Tibial nerve (tissue), 4 donors: ENCODE measurements around the gene REPS2.

Source experiments
- EP300 ChIP-seq, 2 donors: sonication (generic); formaldehyde crosslinking; IDR thresholded peaks; one replicate each; pipeline ENCODE4 v1.6.1; 2017; ENCODE audit warnings: antibody characterized with exemption in 2 of 2, mild to moderate bottlenecking in 1 of 2
- TF ChIP-seq, protein P1 (sequence below), 5 experiments: fragments of 200-600 bp in 3 of 5; fragments of 450-650 bp in 2 of 5; sonication (generic) in 3 of 5; IDR thresholded peaks; one replicate each; pipeline ENCODE4 v1.5.1; 2016 to 2019; ENCODE audit warnings: antibody characterized with exemption in 5 of 5, mild to moderate bottlenecking in 3 of 5, moderate library complexity in 2 of 5

DNA sequence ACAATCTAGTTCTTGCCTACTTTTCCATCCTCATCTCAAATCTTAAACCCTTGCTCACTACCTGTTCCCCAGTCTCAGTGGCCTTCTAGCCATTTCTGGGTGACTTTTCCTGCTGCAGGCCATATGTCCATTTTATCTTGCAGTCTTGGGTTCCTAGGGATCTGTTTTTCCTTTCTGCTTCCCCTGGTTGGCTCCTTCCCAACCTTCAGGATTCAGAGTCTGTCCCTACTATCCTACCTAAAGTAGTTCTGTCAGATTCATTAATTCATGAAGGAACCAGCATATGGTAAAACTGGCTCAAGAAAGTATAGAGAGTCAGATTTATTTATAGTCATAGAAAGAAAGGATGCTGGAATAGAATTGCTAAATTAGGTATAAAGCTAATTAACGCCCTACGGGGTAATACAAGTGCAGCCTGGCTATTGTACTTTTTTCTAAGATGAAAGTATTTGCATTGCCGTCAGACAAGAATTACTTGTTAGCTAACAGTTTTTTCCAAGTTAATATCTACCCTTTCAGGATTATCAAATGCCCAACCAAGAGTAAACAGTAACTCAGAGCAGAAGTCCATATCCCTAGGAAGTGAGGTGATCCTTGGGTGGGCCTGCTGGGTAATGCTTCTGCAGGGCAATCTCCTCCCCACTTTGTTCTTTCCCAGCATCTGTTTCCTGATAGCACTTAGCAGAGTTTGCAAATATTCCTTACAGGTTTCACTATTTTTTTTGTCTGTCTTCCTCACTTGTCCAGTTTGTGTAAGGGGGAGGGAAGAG lies 63.6 kb downstream of the REPS2 start:
- TF ChIP-seq, protein P1, sequence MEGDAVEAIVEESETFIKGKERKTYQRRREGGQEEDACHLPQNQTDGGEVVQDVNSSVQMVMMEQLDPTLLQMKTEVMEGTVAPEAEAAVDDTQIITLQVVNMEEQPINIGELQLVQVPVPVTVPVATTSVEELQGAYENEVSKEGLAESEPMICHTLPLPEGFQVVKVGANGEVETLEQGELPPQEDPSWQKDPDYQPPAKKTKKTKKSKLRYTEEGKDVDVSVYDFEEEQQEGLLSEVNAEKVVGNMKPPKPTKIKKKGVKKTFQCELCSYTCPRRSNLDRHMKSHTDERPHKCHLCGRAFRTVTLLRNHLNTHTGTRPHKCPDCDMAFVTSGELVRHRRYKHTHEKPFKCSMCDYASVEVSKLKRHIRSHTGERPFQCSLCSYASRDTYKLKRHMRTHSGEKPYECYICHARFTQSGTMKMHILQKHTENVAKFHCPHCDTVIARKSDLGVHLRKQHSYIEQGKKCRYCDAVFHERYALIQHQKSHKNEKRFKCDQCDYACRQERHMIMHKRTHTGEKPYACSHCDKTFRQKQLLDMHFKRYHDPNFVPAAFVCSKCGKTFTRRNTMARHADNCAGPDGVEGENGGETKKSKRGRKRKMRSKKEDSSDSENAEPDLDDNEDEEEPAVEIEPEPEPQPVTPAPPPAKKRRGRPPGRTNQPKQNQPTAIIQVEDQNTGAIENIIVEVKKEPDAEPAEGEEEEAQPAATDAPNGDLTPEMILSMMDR (IDR thresholded peaks at IDR 0.05): no peak
- no peak for TF ChIP-seq EP300 (IDR thresholded peaks at IDR 0.05)
